ENCODE data around the gene PCDHA1. TPM values are rescaled to one million over a fixed set of nuclear protein-coding genes. Genes with fewer than 3 reads are reported as not detected.
A peak's percentile ranks its signal among the peaks of the same experiment; 100 is the strongest.

PCDHA1 gene
- total RNA-seq, 1 experiment from 2014 or later = not detected

GRCh38 chr5:140962190-140962589 is 176.2 kb downstream of the PCDHA1 start:
- H3K27me3 ChIP-seq (replicated peaks) = no peaks in the 10 kb centered on the region; the same call in 1 of the 2 replicates
- no peak for DNase-seq (ENCODE audit: low read depth in 1 of 2, low spot score in 2 of 2)
- H3K9me3 ChIP-seq (replicated peaks) = no peaks in the 10 kb centered on the region; the same call in 1 of the 2 replicates
- H3K4me3 ChIP-seq = no peak overlapping the region
- no peaks in the 10 kb centered on the region for H3K36me3 ChIP-seq
- no peaks in the 10 kb centered on the region for H3K4me1 ChIP-seq (replicated peaks)
- no peak overlapping the region for H3K27ac ChIP-seq

DNA sequence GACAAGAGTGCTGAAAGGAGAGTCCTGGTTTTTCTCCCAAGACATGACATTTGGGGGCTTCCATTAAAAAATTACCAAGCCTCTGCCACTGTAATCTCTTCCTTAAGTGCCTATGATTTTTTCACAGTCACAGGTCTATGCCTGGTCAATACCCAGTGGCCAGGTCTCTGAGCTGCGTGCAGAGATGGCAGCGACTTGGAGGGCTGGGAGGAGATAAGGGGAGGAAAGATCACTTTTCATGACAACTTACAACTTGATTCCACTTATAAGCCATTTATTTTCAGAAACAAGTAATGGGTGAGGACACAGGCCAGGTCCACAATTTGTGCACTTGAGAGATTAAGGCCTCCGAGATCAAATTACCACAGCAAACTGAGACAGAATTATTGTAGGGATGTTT is 178.4 kb downstream of the PCDHA1 start:
- no peak for DNase-seq (ENCODE audit: low read depth in 1 of 2, low spot score in 2 of 2)
- Histone ChIP-seq H3K27ac (no peak overlapping the region), H3K9me3 (replicated peaks) (no peaks in the 10 kb centered on the region; the same call in 1 of the 2 replicates), H3K27me3 (replicated peaks) (no peaks in the 10 kb centered on the region; the same call in 1 of the 2 replicates), H3K4me3 (no peak overlapping the region), H3K4me1 (replicated peaks) (no peaks in the 10 kb centered on the region), H3K36me3 (no peaks in the 10 kb centered on the region)

DNA sequence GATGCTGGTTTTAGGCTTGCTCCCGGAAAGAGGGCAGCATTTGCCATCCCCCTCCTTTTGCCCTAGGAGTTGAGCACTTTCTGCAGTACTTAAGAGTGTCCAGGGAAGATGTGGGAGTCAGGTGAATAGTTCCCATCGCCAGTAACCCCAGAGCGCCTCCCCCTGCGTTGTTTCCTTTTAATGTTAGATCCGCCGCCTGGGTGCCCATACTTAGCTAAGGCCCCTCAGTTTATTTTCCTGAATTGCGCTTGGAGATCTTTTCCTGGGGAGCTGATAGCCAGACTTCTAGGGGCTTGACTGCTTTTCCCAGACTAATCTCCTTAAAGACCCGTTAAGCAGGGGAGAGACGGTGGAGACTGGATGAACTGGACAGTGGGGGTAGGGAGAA is 180.0 kb downstream of the PCDHA1 start:
- no peaks in the 10 kb centered on the region; the same call in 1 of the 2 replicates for H3K27me3 ChIP-seq (replicated peaks)
- H3K4me1 ChIP-seq (replicated peaks) = no peaks in the 10 kb centered on the region
- no peak overlapping the region for H3K27ac ChIP-seq
- no peak overlapping the region for H3K4me3 ChIP-seq
- H3K9me3 ChIP-seq (replicated peaks) = no peaks in the 10 kb centered on the region; the same call in 1 of the 2 replicates
- no peak for DNase-seq (ENCODE audit: low read depth in 1 of 2, low spot score in 2 of 2)
- no peaks in the 10 kb centered on the region for H3K36me3 ChIP-seq

GRCh38 chr5:140966293-140967225 is 180.6 kb downstream of the PCDHA1 start, which contains the start of gene PCDHAC2:
TSS of gene PCDHAC2 (plus strand) at chr5:140966476. CDS start at chr5:140966767, 291 bp downstream.
- no peak within 1 kb of the TSS for H3K27ac ChIP-seq
- no peaks in the 10 kb centered on the region for H3K4me1 ChIP-seq (replicated peaks)
- DNase-seq (ENCODE audit: low read depth in 1 of 2, low spot score in 2 of 2) = peak in 1 of 2 experiments; percentile 15

GRCh38 chr5:140967226-140967893 is 181.4 kb downstream of the PCDHA1 start:
- H3K27me3 ChIP-seq (replicated peaks) = no peaks in the 10 kb centered on the region; the same call in 1 of the 2 replicates
- H3K4me3 ChIP-seq = no peak overlapping the region

More at GRCh38 chr5:140966293-140967225, 180.6 kb downstream of the PCDHA1 start, which contains the start of gene PCDHAC2:
- no peaks in the 10 kb centered on the region; the same call in 1 of the 2 replicates for H3K9me3 ChIP-seq (replicated peaks)
- peak within 1 kb of the TSS; percentile 20 for H3K4me3 ChIP-seq
- H3K27me3 ChIP-seq (replicated peaks) = no peaks in the 10 kb centered on the region; the same call in 1 of the 2 replicates
- no peaks in the 10 kb centered on the region for H3K36me3 ChIP-seq

DNA sequence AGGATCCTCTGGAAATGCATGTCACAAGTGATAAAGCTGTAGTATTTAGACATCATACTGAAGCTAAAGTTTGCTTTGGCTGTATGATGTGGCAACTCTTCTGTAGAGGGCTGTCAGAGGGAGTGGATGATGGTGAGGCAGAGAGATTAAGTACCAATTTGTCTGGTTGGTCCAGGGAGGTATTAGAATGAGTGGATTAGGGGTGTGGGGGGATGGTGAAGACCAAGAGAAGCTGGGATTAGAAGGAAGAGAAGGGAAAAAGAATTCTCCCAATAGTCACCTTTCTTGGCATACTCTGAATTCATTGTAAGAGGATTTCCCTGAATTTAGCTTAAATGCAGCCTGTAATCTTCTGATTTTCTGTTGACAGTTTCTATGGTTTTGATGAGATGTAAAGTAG is 183.9 kb downstream of the PCDHA1 start:
- Histone ChIP-seq H3K27me3 (replicated peaks) (no peaks in the 10 kb centered on the region; the same call in 1 of the 2 replicates), H3K9me3 (replicated peaks) (no peaks in the 10 kb centered on the region; the same call in 1 of the 2 replicates), H3K4me1 (replicated peaks) (no peaks in the 10 kb centered on the region), H3K27ac (no peak overlapping the region), H3K4me3 (no peak overlapping the region), H3K36me3 (no peaks in the 10 kb centered on the region)
- DNase-seq (ENCODE audit: low read depth in 1 of 2, low spot score in 2 of 2) = no peak

More at GRCh38 chr5:140967226-140967893, 181.4 kb downstream of the PCDHA1 start:
- no peak for DNase-seq (ENCODE audit: low read depth in 1 of 2, low spot score in 2 of 2)
- H3K9me3 ChIP-seq (replicated peaks) = no peaks in the 10 kb centered on the region; the same call in 1 of the 2 replicates
- H3K36me3 ChIP-seq = no peaks in the 10 kb centered on the region
- no peak overlapping the region for H3K27ac ChIP-seq
- no peaks in the 10 kb centered on the region for H3K4me1 ChIP-seq (replicated peaks)

GRCh38 chr5:140973550-140973949 is 187.6 kb downstream of the PCDHA1 start:
- no peaks in the 10 kb centered on the region for H3K27me3 ChIP-seq (replicated peaks)

GRCh38 chr5:140977003-140977402 is 191.1 kb downstream of the PCDHA1 start:
- no peak overlapping the region for H3K27ac ChIP-seq
- no peaks in the 10 kb centered on the region for H3K9me3 ChIP-seq (replicated peaks)
- no peaks in the 10 kb centered on the region for H3K36me3 ChIP-seq
- H3K27me3 ChIP-seq (replicated peaks) = no peaks in the 10 kb centered on the region
- H3K4me1 ChIP-seq (replicated peaks) = no peaks in the 10 kb centered on the region
- DNase-seq (ENCODE audit: low read depth in 1 of 2, low spot score in 2 of 2) = no peak
- no peak overlapping the region for H3K4me3 ChIP-seq

More at GRCh38 chr5:140973550-140973949, 187.6 kb downstream of the PCDHA1 start:
- Histone ChIP-seq H3K4me1 (replicated peaks) (no peaks in the 10 kb centered on the region), H3K27ac (no peak overlapping the region), H3K4me3 (no peak overlapping the region), H3K9me3 (replicated peaks) (no peaks in the 10 kb centered on the region), H3K36me3 (no peaks in the 10 kb centered on the region)
- DNase-seq (ENCODE audit: low read depth in 1 of 2, low spot score in 2 of 2) = no peak

- Histone ChIP-seq H3K36me3 (no peaks in the 10 kb centered on the region), H3K27me3 (replicated peaks) (no peaks in the 10 kb centered on the region), H3K9me3 (replicated peaks) (no peaks in the 10 kb centered on the region), H3K4me1 (replicated peaks) (no peaks in the 10 kb centered on the region), H3K27ac (no peak overlapping the region), H3K4me3 (no peak overlapping the region)
- DNase-seq (ENCODE audit: low read depth in 1 of 2, low spot score in 2 of 2) = no peak
Measured at GRCh38 chr5:140978260-140978659, 192.3 kb downstream of the PCDHA1 start.

DNA sequence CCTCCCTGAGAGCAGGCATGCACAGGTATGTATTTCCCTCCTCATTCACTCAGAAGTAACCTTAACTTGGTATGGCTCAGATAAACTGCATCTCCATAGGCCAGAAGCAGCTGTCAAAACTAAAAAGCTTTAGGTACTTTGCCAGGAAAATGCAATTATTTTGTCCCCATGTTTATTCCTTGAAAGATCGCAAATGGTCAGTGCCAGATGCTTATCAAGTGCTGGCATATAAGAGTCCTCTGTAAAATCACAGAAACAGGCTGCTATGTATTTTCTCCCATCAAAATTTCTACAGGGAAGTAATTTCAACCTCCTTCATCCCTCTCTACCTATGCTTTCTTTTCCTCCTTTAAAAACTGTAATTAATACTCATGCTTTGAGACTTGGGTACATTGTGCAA is 193.0 kb downstream of the PCDHA1 start:
- Histone ChIP-seq H3K4me1 (replicated peaks) (no peaks in the 10 kb centered on the region), H3K36me3 (no peaks in the 10 kb centered on the region), H3K27ac (no peak overlapping the region), H3K4me3 (no peak overlapping the region), H3K27me3 (replicated peaks) (no peaks in the 10 kb centered on the region), H3K9me3 (replicated peaks) (no peaks in the 10 kb centered on the region)
- no peak for DNase-seq (ENCODE audit: low read depth in 1 of 2, low spot score in 2 of 2)

DNA sequence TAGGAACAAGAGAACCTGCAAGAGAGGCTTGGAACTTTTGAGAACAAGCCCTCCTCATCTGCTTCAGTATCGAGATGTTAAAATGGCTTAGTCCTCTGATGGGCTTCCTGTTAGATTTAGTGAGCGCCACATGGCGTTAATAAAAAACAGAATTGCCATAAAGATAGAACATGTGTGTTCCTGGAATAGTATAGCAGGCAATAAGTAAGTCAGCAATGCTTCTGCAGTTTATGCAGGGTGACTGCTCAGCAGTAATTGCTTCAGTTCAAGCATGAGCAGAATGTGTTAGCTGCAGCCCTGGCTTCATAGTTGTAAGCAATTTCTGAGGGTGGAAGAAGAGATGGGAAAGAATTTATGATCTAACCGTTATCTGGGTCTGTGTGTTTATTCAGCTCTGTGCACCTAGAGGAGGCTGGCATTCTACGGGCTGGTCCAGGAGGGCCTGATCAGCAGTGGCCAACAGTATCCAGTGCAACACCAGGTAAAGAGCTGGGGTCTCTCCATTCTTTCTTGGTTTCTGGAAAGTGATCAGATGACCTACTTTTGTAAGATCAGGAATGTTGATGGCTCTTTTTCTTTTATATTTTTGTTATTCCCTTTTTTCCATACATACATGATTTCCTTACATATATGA is 196.3 kb downstream of the PCDHA1 start:
- Histone ChIP-seq H3K36me3 (no peaks in the 10 kb centered on the region), H3K27ac (no peak overlapping the region)

GRCh38 chr5:140986117-140986521 is 200.2 kb downstream of the PCDHA1 start:
- H3K4me3 ChIP-seq = no peak overlapping the region
- no peak for DNase-seq (ENCODE audit: low read depth in 1 of 2, low spot score in 2 of 2)
- no peaks in the 10 kb centered on the region for H3K4me1 ChIP-seq (replicated peaks)
- no peaks in the 10 kb centered on the region for H3K36me3 ChIP-seq
- H3K9me3 ChIP-seq (replicated peaks) = no peaks in the 10 kb centered on the region; the same call in 1 of the 2 replicates
- no peaks in the 10 kb centered on the region for H3K27me3 ChIP-seq (replicated peaks)
- H3K27ac ChIP-seq = no peak overlapping the region

More for the DNA sequence above, 196.3 kb downstream of the PCDHA1 start:
- Histone ChIP-seq H3K27me3 (replicated peaks) (no peaks in the 10 kb centered on the region), H3K9me3 (replicated peaks) (no peaks in the 10 kb centered on the region; the same call in 1 of the 2 replicates), H3K4me1 (replicated peaks) (no peaks in the 10 kb centered on the region), H3K4me3 (no peak overlapping the region)
- DNase-seq (ENCODE audit: low read depth in 1 of 2, low spot score in 2 of 2) = no peak

GRCh38 chr5:140988100-140988499 is 202.2 kb downstream of the PCDHA1 start:
- Histone ChIP-seq H3K27ac (no peak overlapping the region), H3K27me3 (replicated peaks) (no peaks in the 10 kb centered on the region), H3K4me1 (replicated peaks) (no peaks in the 10 kb centered on the region), H3K9me3 (replicated peaks) (no peaks in the 10 kb centered on the region; the same call in 1 of the 2 replicates), H3K4me3 (no peak overlapping the region), H3K36me3 (no peaks in the 10 kb centered on the region)
- DNase-seq (ENCODE audit: low read depth in 1 of 2, low spot score in 2 of 2) = no peak

Measured in SJSA1 (cell line).